K562 (cell line): ENCODE results near the gene TK1. TPM values are rescaled to one million over a fixed set of nuclear protein-coding genes. Genes with fewer than 3 reads are reported as not detected.

ENCODE experiments used
- CHD7 ChIP-seq: fragments of 200-600 bp; sonication (generic); IDR thresholded peaks from one replicate; pipeline ENCODE4 v1.6.1; 2012; ENCODE audit warnings: mild to moderate bottlenecking, low read depth, low read length, inconsistent platforms
- MBD2 ChIP-seq: sonication (generic); IDR thresholded peaks from 2 replicates; pipeline ENCODE4 v1.6.1; 2016; ENCODE audit warnings: low read depth, borderline replicate concordance
- MED1 ChIP-seq: sonication (generic); formaldehyde crosslinking; IDR thresholded peaks from 2 replicates; pipeline ENCODE4 v1.8.1; 2023; ENCODE audit warnings: missing genetic modification reagents, borderline replicate concordance
- MXI1 ChIP-seq: IDR thresholded peaks from 2 replicates; pipeline ENCODE4 v1.6.1; 2011; ENCODE audit warnings: low read depth, mild to moderate bottlenecking, improper control_type of control experiment, low read length
- NELFE ChIP-seq: IDR thresholded peaks from 2 replicates; pipeline ENCODE4 v1.6.1; 2011; ENCODE audit warnings: mild to moderate bottlenecking; ENCODE audit not compliant: insufficient read depth, insufficient read length
- RBM15 ChIP-seq: fragments of 200-400 bp; formaldehyde crosslinking; IDR thresholded peaks from 2 replicates; pipeline ENCODE4 v1.6.1; 2018; ENCODE audit warnings: mild to moderate bottlenecking, low read length, moderate library complexity; ENCODE audit not compliant: insufficient read depth
- SOX6 ChIP-seq: fragments of 450-650 bp; IDR thresholded peaks from 2 replicates; pipeline ENCODE4 v1.6.1; 2014; ENCODE audit warnings: mild to moderate bottlenecking
- STAT5B ChIP-seq: fragments of 250-450 bp; sonication (Bioruptor Pico); IDR thresholded peaks from 2 replicates; pipeline ENCODE4 v1.8.0; 2021; ENCODE audit warnings: mild to moderate bottlenecking, inconsistent platforms
- TEAD2 ChIP-seq: fragments of 450-650 bp; IDR thresholded peaks from 2 replicates; pipeline ENCODE4 v1.6.1; 2016; ENCODE audit warnings: missing genetic modification characterization, control low read depth, missing compliant biosample characterization
- TEAD4 ChIP-seq, 2 experiments: sonication (generic) in 1 of 2; formaldehyde crosslinking in 1 of 2; IDR thresholded peaks; 2 replicates each; pipeline versions ENCODE4 v1.6.1 to v1.8.0; 2012 to 2022; ENCODE audit warnings: borderline replicate concordance in 1 of 2, inconsistent platforms in 1 of 2, low read length in 1 of 2, mild to moderate bottlenecking in 1 of 2, missing genetic modification reagents in 1 of 2
- ZBTB9 ChIP-seq: fragments of 450-650 bp; formaldehyde crosslinking; IDR thresholded peaks from 2 replicates; pipeline ENCODE4 v1.4.0; 2020; ENCODE audit warnings: mild to moderate bottlenecking, moderate library complexity
- polyA plus RNA-seq, 8 experiments: library from polyadenylated mRNA; depleted of rRNA in 4 of 8; stranded (reverse) in 5 of 8; unstranded in 3 of 8; fragments of >200 nt; fragmentation: Nextera tagmentation in 2 of 8; fragmentation: Illumina TruSeq in 1 of 8; extraction: Ambion mirVana in 2 of 8; extraction: Trizol in 1 of 8; gene quantifications; 2 replicates each; pipeline versions ENCODE4 v1.2.1 to v1.2.3, GENCODE V29; 2011 to 2014; ENCODE audit warnings: inconsistent platforms in 1 of 8, missing spikeins in 1 of 8
- total RNA-seq, 7 experiments: library from RNA; depleted of rRNA in 6 of 7; stranded (reverse); fragments of >200 nt in 6 of 7; fragmentation: Illumina TruSeq in 2 of 7; extraction: Trizol in 2 of 7; gene quantifications; 2 replicates each; pipeline versions ENCODE4 v1.2.1 to v1.2.3, GENCODE V29; 2011 to 2021; ENCODE audit warnings: low replicate concordance in 1 of 7

The TK1 gene
- total and polyA plus RNA-seq, 9 of the 15 experiments (the other 6 are each of a cell fraction or from before 2014, with no cell fraction given), result 8.4 to 280 (median 103) TPM

- TF ChIP-seq ZBTB9 (CRISPR knock-in tag) (peak; percentile 55; the same call in 1 of the 2 replicates), TEAD4 (IDR thresholded peaks at IDR 0.05; ENCODE audit: low read length) (peak; percentile 38; the same call in 1 of the 2 replicates), TEAD4 (CRISPR knock-in tag; IDR thresholded peaks at IDR 0.05; ENCODE audit: borderline replicate concordance) (peak; percentile 61; the same call in 1 of the 2 replicates), STAT5B (CRISPR knock-in tag) (no peak), MBD2 (no peak), MXI1 (0 out of 2 replicates have a peak, but pooled peaks have one; percentile 8), TEAD2 (tag) (no peak), MED1 (CRISPR knock-in tag) (no peak), NELFE (no peak), SOX6 (peak; percentile 19; the same call in 1 of the 2 replicates), CHD7 (no peak), RBM15 (no peak)
Observed at GRCh38 chr17:78137392-78138203, 49.3 kb downstream of the TK1 start (continued).
